ENCODE measurements around the gene WDFY1.

DNA sequence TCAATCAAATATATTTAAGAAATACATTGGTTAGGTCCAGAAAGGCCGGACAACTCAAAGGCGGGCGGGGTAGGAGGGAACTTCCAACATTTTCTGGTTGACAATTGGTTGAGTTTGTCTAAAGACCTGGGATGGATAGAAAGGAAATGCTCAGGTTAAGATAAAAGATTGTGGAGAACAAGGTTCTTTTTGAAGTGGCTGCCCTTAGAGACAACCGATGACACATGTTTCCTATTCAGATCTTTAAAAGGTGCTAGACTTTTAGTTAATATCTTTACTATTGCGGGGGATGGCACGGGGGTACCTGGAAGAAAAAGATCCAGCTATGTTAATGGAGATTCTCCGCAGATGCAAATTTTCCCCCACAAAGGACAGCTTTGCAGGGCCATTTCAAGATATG lies 97.7 kb downstream of the WDFY1 start:
- TF ChIP-seq ZFX (IDR thresholded peaks at IDR 0.05) (no peak), CTCF (IDR thresholded peaks at IDR 0.05 in 2 of 3, conservative IDR thresholded peaks at IDR 0.05 in 1 of 3; ENCODE audit: borderline replicate concordance in 1 of 3, insufficient read depth in 1 of 3, low read depth in 2 of 3, low read length in 2 of 3) (no peak)

All from HCT116 (cell line).